ENCODE data around the gene NXNL1.

Gene NXNL1

GRCh38 chr19:17466487-17466850 is 5.7 kb upstream of the NXNL1 start:
- no peak for DNase-seq (ENCODE audit: low read depth, low spot score)
- no peak overlapping the region for H3K27ac ChIP-seq

GRCh38 chr19:17458970-17459369 is 1.8 kb downstream of the NXNL1 start:
- no peak for DNase-seq (ENCODE audit: low read depth, low spot score)
- H3K27ac ChIP-seq: no peak overlapping the region

GRCh38 chr19:17457616-17458015 is 3.1 kb downstream of the NXNL1 start:
- no peak overlapping the region for H3K27ac ChIP-seq
- DNase-seq (ENCODE audit: low read depth, low spot score): no peak

GRCh38 chr19:17456127-17456526 is 4.6 kb downstream of the NXNL1 start:
- H3K27ac ChIP-seq: no peak overlapping the region
- DNase-seq (ENCODE audit: low read depth, low spot score): no peak

- DNase-seq (ENCODE audit: low read depth, low spot score): no peak
Observed at GRCh38 chr19:17455308-17456123, 5.2 kb downstream of the NXNL1 start.

GRCh38 chr19:17454576-17455071 is 6.1 kb downstream of the NXNL1 start:
- no peak overlapping the region for H3K27ac ChIP-seq
- DNase-seq (ENCODE audit: low read depth, low spot score): no peak

More at GRCh38 chr19:17455308-17456123, 5.2 kb downstream of the NXNL1 start:
- no peak overlapping the region for H3K27ac ChIP-seq

- no peak overlapping the region for H3K27ac ChIP-seq
- no peak for DNase-seq (ENCODE audit: low read depth, low spot score)
Observed at GRCh38 chr19:17451820-17452219, 8.9 kb downstream of the NXNL1 start.

GRCh38 chr19:17450264-17451075 is 10.3 kb downstream of the NXNL1 start:
- peak; percentile 98 for DNase-seq (ENCODE audit: low read depth, low spot score)
- peak overlapping the region; percentile 87 for H3K27ac ChIP-seq

GRCh38 chr19:17448131-17448967 is 12.4 kb downstream of the NXNL1 start, which contains the start of gene TMEM221:
TSS of gene TMEM221 (minus strand) at chr19:17448668. CDS start at chr19:17448462, 206 bp downstream.
- DNase-seq (ENCODE audit: low read depth, low spot score): no peak

GRCh38 chr19:17447704-17448130 is 13.0 kb downstream of the NXNL1 start:
- H3K27ac ChIP-seq: no peak overlapping the region
- no peak for DNase-seq (ENCODE audit: low read depth, low spot score)

More at GRCh38 chr19:17448131-17448967, 12.4 kb downstream of the NXNL1 start, which contains the start of gene TMEM221:
- no peak within 1 kb of the TSS for H3K27ac ChIP-seq

GRCh38 chr19:17445526-17446165 is 15.1 kb downstream of the NXNL1 start:
- DNase-seq (ENCODE audit: low read depth, low spot score): no peak
- no peak overlapping the region for H3K27ac ChIP-seq

GRCh38 chr19:17441241-17442021 is 19.3 kb downstream of the NXNL1 start:
- DNase-seq (ENCODE audit: low read depth, low spot score): no peak
- no peak overlapping the region for H3K27ac ChIP-seq

- DNase-seq (ENCODE audit: low read depth, low spot score): no peak
- H3K27ac ChIP-seq: no peak overlapping the region
Observed at GRCh38 chr19:17436874-17437267, 23.9 kb downstream of the NXNL1 start.

- no peak overlapping the region for H3K27ac ChIP-seq
- DNase-seq (ENCODE audit: low read depth, low spot score): no peak
Observed at GRCh38 chr19:17436094-17436873, 24.4 kb downstream of the NXNL1 start.

- DNase-seq (ENCODE audit: low read depth, low spot score): no peak
- no peak overlapping the region for H3K27ac ChIP-seq
Observed at GRCh38 chr19:17435218-17435617, 25.5 kb downstream of the NXNL1 start.

- no peak for DNase-seq (ENCODE audit: low read depth, low spot score)
- H3K27ac ChIP-seq: no peak overlapping the region
Observed at GRCh38 chr19:17431417-17431816, 29.3 kb downstream of the NXNL1 start.

- no peak for DNase-seq (ENCODE audit: low read depth, low spot score)
- H3K27ac ChIP-seq: no peak overlapping the region
Observed at GRCh38 chr19:17429641-17430113, 31.0 kb downstream of the NXNL1 start.

GRCh38 chr19:17424743-17425365 is 35.9 kb downstream of the NXNL1 start:
- DNase-seq (ENCODE audit: low read depth, low spot score): no peak
- H3K27ac ChIP-seq: no peak overlapping the region
